HCT116 (cell line): ENCODE results near the gene UBQLNL. TPM values are rescaled to one million over a fixed set of nuclear protein-coding genes. Genes with fewer than 3 reads are reported as not detected.

ENCODE experiments used
- ATAC-seq: fragments of 200-7000 bp; cut with Tn5 transposase; 2 replicates; pipeline ENCODE4 v1.9.1; 2020; ENCODE audit warnings: mild to moderate bottlenecking, moderate library complexity
- BruUV-seq: library from RNA; stranded (reverse); fragments of 400-500 nt; replicated peaks from 2 replicates; lab custom pipeline; 2021; lab: Mats Ljungman, UMichigan
- CTCF ChIA-PET: fragments of 300-600 bp; sonication (Branson Sonifier 250); formaldehyde crosslinking; loops from one replicate; lab custom pipeline; 2021; ENCODE audit warnings: antibody characterized with exemption; lab: Charles Lee
- POLR2A ChIA-PET: fragments of 300-600, 350-600 bp; sonication (Branson Sonifier 250); formaldehyde crosslinking; loops from one replicate; lab custom pipeline; 2021; ENCODE audit warnings: antibody characterized with exemption; lab: Charles Lee
- RAD21 ChIA-PET, 2 experiments: fragments of 300-600 bp; sonication (Branson Sonifier 250); formaldehyde crosslinking; loops; one replicate each; lab custom pipeline; 2023; ENCODE audit warnings: low total read pairs in 2 of 2; ENCODE audit not compliant: uncharacterized antibody in 2 of 2, unreplicated experiment in 2 of 2, low non-redundant PET in 1 of 2; lab: Charles Lee
- DNase-seq: peaks from one replicate; pipeline ENCODE4 v3.0.0-alpha.2; 2010; ENCODE audit warnings: low read depth, low spot score
- H2AFZ ChIP-seq: fragments of 200-600 bp; shearing (Covaris generic), sonication (generic); 2 replicates; pipeline ENCODE4 v1.6.1; 2017; ENCODE audit warnings: low read depth, mixed run types, mixed read lengths, antibody characterized with exemption, low read length; ENCODE audit not compliant: poor library complexity, severe bottlenecking
- H3K27ac ChIP-seq: 2 replicates; pipeline ENCODE4 v1.5.1; 2012; ENCODE audit warnings: low read depth, low read length
- H3K27me3 ChIP-seq: fragments of 200-600 bp; sonication (generic); 2 replicates; pipeline ENCODE4 v1.6.1; 2016; ENCODE audit warnings: mixed run types, low read length, mixed read lengths; ENCODE audit not compliant: insufficient read depth
- H3K36me3 ChIP-seq, 2 experiments: fragments of 200-500 bp in 1 of 2; fragments of 200-600 bp in 1 of 2; sonication (Bioruptor generic) in 1 of 2; sonication (generic) in 1 of 2; 2 replicates each; pipeline versions ENCODE4 v1.5.1 to v1.6.1; 2014 to 2016; ENCODE audit warnings: low read length in 2 of 2, inconsistent platforms in 1 of 2, mixed read lengths in 1 of 2, mixed run types in 1 of 2; ENCODE audit not compliant: insufficient read depth in 2 of 2, control insufficient read depth in 1 of 2
- H3K4me1 ChIP-seq, 2 experiments: fragments of 200-600 bp in 1 of 2; sonication (generic) in 1 of 2; 2 replicates each; pipeline versions ENCODE4 v1.5.1 to v1.6.1; 2012 to 2017; ENCODE audit warnings: low read length in 2 of 2, inconsistent platforms in 1 of 2, mild to moderate bottlenecking in 1 of 2, mixed read lengths in 1 of 2, mixed run types in 1 of 2, moderate library complexity in 1 of 2; ENCODE audit not compliant: insufficient read depth in 2 of 2, control insufficient read depth in 1 of 2
- H3K4me2 ChIP-seq: fragments of 200-600 bp; sonication (generic); 2 replicates; pipeline ENCODE4 v1.6.1; 2017; ENCODE audit warnings: mixed run types, low read length, mixed read lengths
- H3K4me3 ChIP-seq, 2 experiments: fragments of 200-600 bp in 1 of 2; sonication (generic) in 1 of 2; replicated peaks in 1 of 2; 2 replicates each; pipeline ENCODE4 v1.5.1; 2011 to 2016; ENCODE audit warnings: low read length in 2 of 2, control low read depth in 1 of 2, low read depth in 1 of 2, mild to moderate bottlenecking in 1 of 2, mixed read lengths in 1 of 2, mixed run types in 1 of 2
- H3K79me2 ChIP-seq: fragments of 200-600 bp; sonication (generic); 2 replicates; pipeline ENCODE4 v1.6.1; 2017; ENCODE audit warnings: mild to moderate bottlenecking, mixed run types, low read length, moderate library complexity, mixed read lengths; ENCODE audit not compliant: insufficient read depth
- H3K9ac ChIP-seq: fragments of 200-600 bp; sonication (generic); 2 replicates; pipeline ENCODE4 v1.6.1; 2016; ENCODE audit warnings: low read length, mixed read lengths
- H3K9me2 ChIP-seq: fragments of 200-600 bp; sonication (generic), shearing (Covaris generic); 2 replicates; pipeline ENCODE4 v1.6.1; 2017; ENCODE audit warnings: mixed run types, mild to moderate bottlenecking, moderate library complexity; ENCODE audit not compliant: insufficient read depth
- H3K9me3 ChIP-seq, 2 experiments: fragments of 200-500 bp in 1 of 2; fragments of 200-600 bp in 1 of 2; sonication (Bioruptor generic) in 1 of 2; sonication (generic) in 1 of 2; 2 replicates each; pipeline ENCODE4 v1.6.1; 2014 to 2017; ENCODE audit warnings: low read length in 2 of 2, mixed read lengths in 2 of 2, inconsistent platforms in 1 of 2, low read depth in 1 of 2, mild to moderate bottlenecking in 1 of 2, mixed run types in 1 of 2, moderate library complexity in 1 of 2; ENCODE audit not compliant: control insufficient read depth in 1 of 2, insufficient read depth in 1 of 2
- H4K20me1 ChIP-seq: fragments of 200-600 bp; sonication (generic), shearing (Covaris generic); 2 replicates; pipeline ENCODE4 v1.6.1; 2017; ENCODE audit warnings: mixed run types, mild to moderate bottlenecking, moderate library complexity; ENCODE audit not compliant: insufficient read depth
- CEBPB ChIP-seq: IDR thresholded peaks from 2 replicates; pipeline ENCODE4 v1.6.1; 2012; ENCODE audit warnings: low read depth
- EGR1 ChIP-seq: IDR thresholded peaks from 2 replicates; pipeline ENCODE4 v1.6.1; 2012; ENCODE audit warnings: low read depth
- EZH2 ChIP-seq: fragments of 200-600 bp; sonication (generic); IDR thresholded peaks from 2 replicates; pipeline ENCODE4 v1.6.1; 2017; ENCODE audit warnings: antibody characterized with exemption, mixed run types
- FOSL1 ChIP-seq: IDR thresholded peaks from 2 replicates; pipeline ENCODE4 v1.6.1; 2012; ENCODE audit warnings: low read depth
- JUND ChIP-seq: IDR thresholded peaks from 2 replicates; pipeline ENCODE4 v1.6.1; 2012
- SP1 ChIP-seq: IDR thresholded peaks from 2 replicates; pipeline ENCODE4 v1.6.1; 2012; ENCODE audit warnings: low read depth
- SRF ChIP-seq: IDR thresholded peaks from 2 replicates; pipeline ENCODE4 v1.6.1; 2012; ENCODE audit warnings: low read depth
- YY1 ChIP-seq: IDR thresholded peaks from 2 replicates; pipeline ENCODE4 v1.6.1; 2011; ENCODE audit warnings: low read length, low read depth, moderate library complexity, mild to moderate bottlenecking; ENCODE audit not compliant: insufficient replicate concordance; ENCODE audit errors: extremely low read depth
- ZFX ChIP-seq: fragments of 450-650 bp; IDR thresholded peaks from 2 replicates; pipeline ENCODE4 v1.6.1; 2017
- ZNF274 ChIP-seq: fragments of 200-500 bp; sonication (Bioruptor generic); IDR thresholded peaks from 2 replicates; pipeline ENCODE4 v1.6.1; 2014; ENCODE audit warnings: mild to moderate bottlenecking, low read depth, low read length, inconsistent platforms
- intact Hi-C: fragments of 100-400 bp; cut with micrococcal nuclease; formaldehyde crosslinking; loops from 2 replicates; pipeline ENCODE4 v1.10.0; 2022
- total RNA-seq: library from RNA; stranded (reverse); gene quantifications from one replicate; pipeline ENCODE4 v1.2.1, GENCODE V29; 2021; ENCODE audit not compliant: unreplicated experiment
- TF ChIP-seq, protein P1 (sequence below): IDR thresholded peaks from 2 replicates; pipeline ENCODE4 v1.6.1; 2012

UBQLNL gene
- total RNA-seq, 1 experiment from 2014 or later = not detected

GRCh38 chr11:5546457-5546856 is 30.0 kb upstream of the UBQLNL start:
- peaks cover 3 to 13% of the 10 kb centered on the region in 2 experiments for H3K4me1 ChIP-seq
- no peak overlapping the region for H3K4me2 ChIP-seq
- RAD21 ChIA-PET = no interaction called here
- no TSS peak for BruUV-seq
- no peak overlapping the region for H2AFZ ChIP-seq
- no peak overlapping the region for H3K4me3 ChIP-seq
- no peak for DNase-seq
- intact Hi-C loops = no loop called here
- no peak overlapping the region for H3K9ac ChIP-seq
- ATAC-seq = no peak
- TF ChIP-seq SRF = no peak
- no peak for TF ChIP-seq ZFX
- no peak for TF ChIP-seq JUND
- TF ChIP-seq, protein P1, sequence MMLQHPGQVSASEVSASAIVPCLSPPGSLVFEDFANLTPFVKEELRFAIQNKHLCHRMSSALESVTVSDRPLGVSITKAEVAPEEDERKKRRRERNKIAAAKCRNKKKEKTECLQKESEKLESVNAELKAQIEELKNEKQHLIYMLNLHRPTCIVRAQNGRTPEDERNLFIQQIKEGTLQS = no peak
- no peak for TF ChIP-seq EGR1
- no peak for TF ChIP-seq ZNF274
- H4K20me1 ChIP-seq = no peaks in the 10 kb centered on the region
- H3K9me2 ChIP-seq = no peaks in the 10 kb centered on the region
- no peaks in the 10 kb centered on the region for H3K9me3 ChIP-seq
- no peaks in the 10 kb centered on the region for H3K79me2 ChIP-seq
- H3K27me3 ChIP-seq = no peaks in the 10 kb centered on the region
- H3K36me3 ChIP-seq = no peaks in the 10 kb centered on the region
- POLR2A ChIA-PET = no interaction called here
- no peak overlapping the region for H3K27ac ChIP-seq
- CTCF ChIA-PET = no interaction called here

DNA sequence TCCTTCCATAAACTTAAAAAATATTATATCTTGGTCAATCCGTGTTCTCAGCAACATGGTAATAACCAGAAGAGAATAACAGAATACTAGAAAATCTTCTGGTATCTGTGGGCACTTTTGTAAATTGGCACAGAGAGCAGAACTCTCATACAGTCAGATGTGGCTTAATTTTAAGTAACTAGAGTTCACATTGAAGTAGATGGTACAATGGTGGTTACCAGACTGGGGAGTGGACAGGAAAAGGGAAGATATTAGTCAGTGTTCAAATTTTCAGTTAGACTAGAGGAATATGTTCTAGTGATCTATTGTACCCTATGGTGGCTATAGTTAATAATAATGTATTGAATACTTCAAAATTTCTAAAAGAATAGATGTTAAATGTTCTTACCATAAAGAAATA is 24.9 kb upstream of the UBQLNL start:
- TF ChIP-seq SP1 (no peak), FOSL1 (no peak), ZNF274 (no peak), CEBPB (no peak), YY1 (no peak), EZH2 (no peak)
- TF ChIP-seq, protein P1 = no peak
- DNase-seq (no peak), ATAC-seq (no peak)
- H3K27me3 ChIP-seq = 0 out of 2 replicates have a peak, but pooled peaks cover 2% of the 10 kb centered on the region
- CTCF ChIA-PET = no interaction called here
- H2AFZ ChIP-seq = no peak overlapping the region
- H3K9ac ChIP-seq = no peak overlapping the region
- H3K36me3 ChIP-seq = no peaks in the 10 kb centered on the region
- no peak overlapping the region for H3K4me3 ChIP-seq
- H3K4me1 ChIP-seq = no peaks in the 10 kb centered on the region
- BruUV-seq = no TSS peak
- no peaks in the 10 kb centered on the region for H3K9me3 ChIP-seq
- intact Hi-C loops = no loop called here
- POLR2A ChIA-PET = no interaction called here
- no peaks in the 10 kb centered on the region for H4K20me1 ChIP-seq
- H3K4me2 ChIP-seq = no peak overlapping the region
- no peak overlapping the region for H3K27ac ChIP-seq
- RAD21 ChIA-PET = no interaction called here
- H3K9me2 ChIP-seq = no peaks in the 10 kb centered on the region
- no peaks in the 10 kb centered on the region for H3K79me2 ChIP-seq
